PC-3 (cell line): ENCODE measurements around the gene BGLAP. TPM values are rescaled to one million over a fixed set of nuclear protein-coding genes. Genes with fewer than 3 reads are reported as not detected.

ENCODE experiments used
- ATAC-seq: fragments of 200-7000 bp; cut with Tn5 transposase; 2 replicates; pipeline ENCODE4 v1.9.1; 2020; ENCODE audit warnings: mild to moderate bottlenecking, moderate library complexity
- BruUV-seq: library from RNA; stranded (reverse); fragments of 400-500 nt; replicated peaks from 2 replicates; lab custom pipeline; 2021; lab: Mats Ljungman, UMichigan
- CTCF ChIA-PET: fragments of 300-600 bp; sonication (Branson Sonifier 250); formaldehyde crosslinking; loops from one replicate; lab custom pipeline; 2022; ENCODE audit warnings: antibody characterized with exemption; lab: Charles Lee
- POLR2A ChIA-PET: fragments of 300-600 bp; sonication (Branson Sonifier 250); formaldehyde crosslinking; loops from one replicate; lab custom pipeline; 2022; ENCODE audit warnings: antibody characterized with exemption; ENCODE audit not compliant: unreplicated experiment; lab: Charles Lee
- DNase-seq: peaks from one replicate; pipeline ENCODE4 v3.0.0-alpha.2; 2015
- H2AFZ ChIP-seq: fragments of 300-600 bp; sonication (generic); 2 replicates; pipeline ENCODE4 v1.6.0; 2016; ENCODE audit warnings: antibody characterized with exemption, low read length
- H3F3A ChIP-seq: fragments of 300-600 bp; sonication (generic); one replicate; pipeline ENCODE4 v1.6.0; 2017; ENCODE audit warnings: antibody characterized with exemption, low read length, control low read depth, mild to moderate bottlenecking; ENCODE audit not compliant: unreplicated experiment
- H3K27ac ChIP-seq: fragments of 300-600 bp; sonication (generic); 2 replicates; pipeline ENCODE4 v1.5.1; 2016; ENCODE audit warnings: mild to moderate bottlenecking, low read length
- H3K27me3 ChIP-seq: fragments of 300-600 bp; sonication (generic); 2 replicates; pipeline ENCODE4 v1.6.1; 2016; ENCODE audit warnings: low read length, mixed read lengths
- H3K36me3 ChIP-seq: fragments of 300-600 bp; sonication (generic); 2 replicates; pipeline ENCODE4 v1.6.1; 2016; ENCODE audit warnings: low read depth, mixed run types, low read length, mixed read lengths
- H3K4me1 ChIP-seq: fragments of 300-600 bp; sonication (generic); 2 replicates; pipeline ENCODE4 v1.5.1; 2016; ENCODE audit warnings: low read length; ENCODE audit not compliant: insufficient read depth
- H3K4me2 ChIP-seq: fragments of 300-600 bp; sonication (generic); 2 replicates; pipeline ENCODE4 v1.6.0; 2016; ENCODE audit warnings: low read length
- H3K4me3 ChIP-seq: fragments of 300-600 bp; sonication (generic); 2 replicates; pipeline ENCODE4 v1.5.1; 2016; ENCODE audit warnings: mild to moderate bottlenecking, low read length, mixed read lengths
- H3K79me2 ChIP-seq: fragments of 300-600 bp; sonication (generic); 2 replicates; pipeline ENCODE4 v1.6.1; 2017; ENCODE audit warnings: low read length, mixed read lengths
- H3K9ac ChIP-seq: fragments of 300-600 bp; sonication (generic); 2 replicates; pipeline ENCODE4 v1.6.0; 2016; ENCODE audit warnings: mild to moderate bottlenecking, low read length
- H3K9me2 ChIP-seq: fragments of 300-600 bp; sonication (generic); replicated peaks from 2 replicates; pipeline ENCODE4 v1.6.1; 2016; ENCODE audit warnings: mixed run types, low read length, mixed read lengths
- H3K9me3 ChIP-seq: fragments of 300-600 bp; sonication (generic); 2 replicates; pipeline ENCODE4 v1.6.1; 2016; ENCODE audit warnings: low read length, mixed read lengths
- H4K20me1 ChIP-seq: fragments of 300-600 bp; sonication (generic); 2 replicates; pipeline ENCODE4 v1.6.1; 2016; ENCODE audit warnings: low read length, mixed read lengths
- CTCF ChIP-seq: fragments of 300-600 bp; sonication (generic); conservative IDR thresholded peaks from 2 replicates; pipeline ENCODE4 v1.5.1; 2017; ENCODE audit warnings: antibody characterized with exemption, low read depth, mild to moderate bottlenecking, low read length
- EZH2 ChIP-seq: fragments of 300-600 bp; sonication (generic); IDR thresholded peaks from one replicate; pipeline ENCODE4 v1.6.1; 2017; ENCODE audit warnings: antibody characterized with exemption, mild to moderate bottlenecking, low read length; ENCODE audit not compliant: unreplicated experiment
- EZH2phosphoT487 ChIP-seq: fragments of 300-600 bp; sonication (generic); IDR thresholded peaks from 2 replicates; pipeline ENCODE4 v1.6.1; 2018; ENCODE audit warnings: mild to moderate bottlenecking, antibody characterized with exemption, low read length, borderline replicate concordance
- intact Hi-C: fragments of 100-400 bp; cut with micrococcal nuclease; formaldehyde crosslinking; loops from 2 replicates; pipeline ENCODE4 v1.9.0; 2023
- total RNA-seq: library from RNA; depleted of rRNA; stranded (reverse); fragments of >200 nt; gene quantifications from 2 replicates; pipeline ENCODE4 v1.2.3, GENCODE V29; 2014

BGLAP gene
- total RNA-seq, 1 experiment from 2014 or later: 2.5 TPM

- Histone ChIP-seq H3K36me3 (peaks cover 47% of the 10 kb centered on the region), H3K4me1 (peaks cover 30% of the 10 kb centered on the region), H3K4me3 (no peak overlapping the region), H3K4me2 (no peak overlapping the region), H2AFZ (no peak overlapping the region), H3K9ac (no peak overlapping the region), H3K9me3 (no peaks in the 10 kb centered on the region), H3F3A (no peaks in the 10 kb centered on the region), H3K27ac (no peak overlapping the region), H4K20me1 (peaks cover 36% of the 10 kb centered on the region), H3K79me2 (peaks cover 69% of the 10 kb centered on the region), H3K9me2 (no peaks in the 10 kb centered on the region), H3K27me3 (no peaks in the 10 kb centered on the region)
- intact Hi-C loops: no loop called here
- no TSS peak for BruUV-seq
- CTCF ChIA-PET: no interaction called here
- POLR2A ChIA-PET: no interaction called here
- DNase-seq (no peak), ATAC-seq (no peak)
- TF ChIP-seq CTCF (no peak), EZH2phosphoT487 (no peak), EZH2 (no peak)
Measured at GRCh38 chr1:156279837-156280236, 37.9 kb downstream of the BGLAP start.

- POLR2A ChIA-PET: no interaction called here
- intact Hi-C loops: no loop called here
- DNase-seq: peak; percentile 29
- Histone ChIP-seq H3K9me2 (no peaks in the 10 kb centered on the region), H3K79me2 (peaks cover 73% of the 10 kb centered on the region), H3K9ac (peak overlapping the region; percentile 98), H4K20me1 (peaks cover 36% of the 10 kb centered on the region), H3K9me3 (no peaks in the 10 kb centered on the region), H2AFZ (no peak overlapping the region), H3K36me3 (peaks cover 36% of the 10 kb centered on the region), H3K27me3 (no peaks in the 10 kb centered on the region), H3K4me2 (peak overlapping the region; percentile 95), H3K4me3 (peak overlapping the region; percentile 86), H3K27ac (peak overlapping the region; percentile 76), H3F3A (no peaks in the 10 kb centered on the region), H3K4me1 (peaks cover 32% of the 10 kb centered on the region)
- CTCF ChIA-PET: interaction anchor here (0.7 kb wide), 1 partner anchor 198 kb away, joined by 3 read pairs; no protein-coding TSS in a partner anchor
- TF ChIP-seq EZH2phosphoT487 (no peak), CTCF (no peak), EZH2 (no peak)
- BruUV-seq: no TSS peak
- ATAC-seq: no peak
Measured at GRCh38 chr1:156281281-156281680, 39.3 kb downstream of the BGLAP start.

GRCh38 chr1:156281693-156282478 lies 39.9 kb downstream of the BGLAP start:
- H3F3A ChIP-seq: no peaks in the 10 kb centered on the region
- H4K20me1 ChIP-seq: peaks cover 36% of the 10 kb centered on the region
- H3K9me3 ChIP-seq: no peaks in the 10 kb centered on the region
- no peak for TF ChIP-seq EZH2phosphoT487
- TF ChIP-seq CTCF: no peak
- TF ChIP-seq EZH2: no peak
- BruUV-seq: TSS peak; percentile 51
- H3K9ac ChIP-seq: peak overlapping the region; percentile 98
- H3K27ac ChIP-seq: peak overlapping the region; percentile 76
- no peaks in the 10 kb centered on the region for H3K9me2 ChIP-seq
- DNase-seq: peak; percentile 58
- peaks cover 32% of the 10 kb centered on the region for H3K4me1 ChIP-seq
- peaks cover 73% of the 10 kb centered on the region for H3K79me2 ChIP-seq
- intact Hi-C loops: loop anchor here (1.0 kb wide), 1 partner anchor 19 kb away; no protein-coding TSS in a partner anchor
- no peaks in the 10 kb centered on the region for H3K27me3 ChIP-seq
- peak; percentile 35 for ATAC-seq
- H3K4me2 ChIP-seq: peak overlapping the region; percentile 95
- H3K36me3 ChIP-seq: peaks cover 30% of the 10 kb centered on the region
- peak overlapping the region; percentile 86 for H3K4me3 ChIP-seq
- ChIA-PET CTCF (interaction anchor here (0.6 to 0.7 kb wide), 2 partner anchors 19 to 198 kb away, joined by 3 to 4 read pairs; no protein-coding TSS in a partner anchor), POLR2A (interaction anchor here (0.5 to 0.7 kb wide), 5 partner anchors 12 to 223 kb away, joined by 3 to 7 read pairs (median 3); no protein-coding TSS in a partner anchor)
- H2AFZ ChIP-seq: peak overlapping the region; percentile 66
